Measurements from ENCODE around the gene BABAM2. TPM values are rescaled to one million over a fixed set of nuclear protein-coding genes. Genes with fewer than 3 reads are reported as not detected.

Gene BABAM2
- total RNA-seq, 3 donors from 2014 or later: 34.8 to 42.4 (median 41.3) TPM

DNA sequence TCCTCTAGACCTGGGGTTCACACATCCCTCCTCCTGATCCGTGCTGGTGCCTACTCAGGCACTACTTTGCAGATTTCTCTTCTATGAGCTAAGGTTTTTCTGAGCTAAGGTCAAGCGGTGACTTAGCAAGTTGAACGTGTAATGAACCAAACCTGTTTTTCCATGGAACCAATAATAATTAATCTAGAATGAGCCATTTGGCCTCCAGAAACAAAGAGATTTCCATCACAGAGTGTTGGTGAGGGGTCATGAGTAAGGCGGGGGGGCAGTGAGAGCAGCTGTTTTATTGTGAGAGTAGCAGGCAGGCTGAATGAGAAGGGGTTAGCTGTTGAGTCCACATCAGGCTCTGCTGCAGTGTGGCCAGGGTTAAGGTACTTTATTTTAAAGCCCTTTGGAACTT is 390.1 kb downstream of the BABAM2 start:
- ATAC-seq (no peak), DNase-seq (no peak)
- intact Hi-C loops (cut with DNase I, micrococcal nuclease): no loop called here
- Histone ChIP-seq H3K9me3 (no peaks in the 10 kb centered on the region), H3K4me1 (ENCODE audit: low read depth) (peaks cover 3% of the 10 kb centered on the region), H3K4me3 (no peak overlapping the region), H3K36me3 (ENCODE audit: low read depth) (no peaks in the 10 kb centered on the region)
- TF ChIP-seq, protein P1, sequence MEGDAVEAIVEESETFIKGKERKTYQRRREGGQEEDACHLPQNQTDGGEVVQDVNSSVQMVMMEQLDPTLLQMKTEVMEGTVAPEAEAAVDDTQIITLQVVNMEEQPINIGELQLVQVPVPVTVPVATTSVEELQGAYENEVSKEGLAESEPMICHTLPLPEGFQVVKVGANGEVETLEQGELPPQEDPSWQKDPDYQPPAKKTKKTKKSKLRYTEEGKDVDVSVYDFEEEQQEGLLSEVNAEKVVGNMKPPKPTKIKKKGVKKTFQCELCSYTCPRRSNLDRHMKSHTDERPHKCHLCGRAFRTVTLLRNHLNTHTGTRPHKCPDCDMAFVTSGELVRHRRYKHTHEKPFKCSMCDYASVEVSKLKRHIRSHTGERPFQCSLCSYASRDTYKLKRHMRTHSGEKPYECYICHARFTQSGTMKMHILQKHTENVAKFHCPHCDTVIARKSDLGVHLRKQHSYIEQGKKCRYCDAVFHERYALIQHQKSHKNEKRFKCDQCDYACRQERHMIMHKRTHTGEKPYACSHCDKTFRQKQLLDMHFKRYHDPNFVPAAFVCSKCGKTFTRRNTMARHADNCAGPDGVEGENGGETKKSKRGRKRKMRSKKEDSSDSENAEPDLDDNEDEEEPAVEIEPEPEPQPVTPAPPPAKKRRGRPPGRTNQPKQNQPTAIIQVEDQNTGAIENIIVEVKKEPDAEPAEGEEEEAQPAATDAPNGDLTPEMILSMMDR (IDR thresholded peaks at IDR 0.05): no peak

DNA sequence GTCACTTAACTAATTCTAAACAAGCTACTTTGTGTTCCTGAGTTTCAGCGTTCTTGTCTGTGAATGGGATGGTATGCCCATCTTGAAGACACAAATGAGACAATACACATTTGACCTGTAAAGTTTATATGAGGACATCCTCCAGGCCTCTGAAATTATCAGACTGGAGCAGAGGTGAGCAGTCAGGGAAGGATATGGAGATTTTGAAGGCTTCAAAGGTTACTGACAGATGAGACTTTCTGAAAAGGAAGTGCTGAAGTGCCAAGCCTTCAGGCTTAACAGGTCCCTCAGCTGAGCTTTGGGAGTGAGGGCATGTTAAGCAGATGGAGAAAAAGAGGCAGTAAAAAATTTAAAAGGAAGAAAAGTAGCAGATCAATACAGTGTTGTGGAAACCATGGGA is 391.2 kb downstream of the BABAM2 start:
- TF ChIP-seq, protein P1 (IDR thresholded peaks at IDR 0.05): no peak
- no peaks in the 10 kb centered on the region for H3K36me3 ChIP-seq (ENCODE audit: low read depth)
- ATAC-seq (peak; percentile 55), DNase-seq (no peak)
- no peaks in the 10 kb centered on the region for H3K9me3 ChIP-seq
- intact Hi-C loops (cut with DNase I, micrococcal nuclease): no loop called here
- no peak overlapping the region for H3K4me3 ChIP-seq
- H3K4me1 ChIP-seq (ENCODE audit: low read depth): no peaks in the 10 kb centered on the region

DNA sequence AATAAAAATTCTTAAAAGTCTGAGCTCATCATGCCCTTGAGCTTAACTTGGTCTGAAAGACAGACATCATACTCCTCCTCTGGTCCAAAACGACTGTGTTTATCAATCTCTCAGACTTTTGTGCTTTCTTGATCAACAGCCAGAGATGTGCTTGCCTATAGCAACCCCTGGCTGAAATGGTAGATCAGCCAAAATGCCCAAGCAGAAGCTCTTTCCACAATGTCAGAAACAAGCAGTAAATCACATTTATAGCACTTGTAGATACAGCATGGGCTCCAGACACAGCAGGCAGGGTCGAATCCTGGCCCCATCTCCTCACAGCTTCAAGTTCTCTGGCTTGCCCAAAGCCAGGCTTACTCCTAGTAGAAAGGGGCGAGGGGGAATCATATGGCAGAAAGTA is 391.7 kb downstream of the BABAM2 start:
- TF ChIP-seq, protein P1 (IDR thresholded peaks at IDR 0.05): no peak
- Histone ChIP-seq H3K4me1 (ENCODE audit: low read depth) (no peaks in the 10 kb centered on the region), H3K36me3 (ENCODE audit: low read depth) (no peaks in the 10 kb centered on the region), H3K9me3 (no peaks in the 10 kb centered on the region), H3K4me3 (no peak overlapping the region)
- no peak for ATAC-seq
- intact Hi-C loops (cut with DNase I, micrococcal nuclease): no loop called here
- DNase-seq: no peak

DNA sequence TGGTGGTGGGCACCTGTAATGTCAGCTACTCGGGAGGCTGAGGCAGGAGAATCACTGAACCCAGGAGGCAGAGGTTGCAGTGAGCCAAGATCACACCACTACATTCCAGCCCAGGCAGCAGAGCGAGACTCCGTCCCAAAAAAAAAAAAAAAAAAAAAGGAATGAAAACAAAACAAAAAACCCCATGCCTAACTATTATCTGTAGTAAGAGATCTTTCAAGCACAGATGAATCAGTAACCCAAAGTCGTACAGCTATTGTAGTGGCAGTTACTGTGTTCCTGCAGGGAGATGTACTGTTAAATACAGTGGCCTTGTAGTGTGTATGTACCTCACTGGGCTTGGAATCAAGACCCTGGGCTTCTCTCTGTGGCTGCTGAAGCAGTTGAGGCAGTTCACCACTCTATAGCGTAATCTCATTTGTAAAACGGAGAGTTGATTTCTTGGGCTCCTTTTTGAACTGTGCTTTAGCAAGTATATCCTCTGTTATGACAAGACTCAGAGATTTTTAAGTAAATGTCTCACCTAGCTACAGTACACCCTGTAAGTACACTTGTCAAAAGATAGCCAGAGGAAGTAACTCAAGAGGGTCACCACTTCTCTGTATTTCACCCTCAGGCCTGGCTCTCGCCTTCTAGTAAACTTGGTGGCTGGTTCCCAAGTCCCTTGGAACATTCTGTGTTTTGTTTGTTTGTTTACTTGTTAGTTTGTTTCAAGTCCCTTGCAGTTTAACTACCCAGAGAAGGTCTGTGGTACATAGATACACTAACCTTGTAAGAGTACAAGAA is 392.5 kb downstream of the BABAM2 start:
- ATAC-seq: no peak

DNA sequence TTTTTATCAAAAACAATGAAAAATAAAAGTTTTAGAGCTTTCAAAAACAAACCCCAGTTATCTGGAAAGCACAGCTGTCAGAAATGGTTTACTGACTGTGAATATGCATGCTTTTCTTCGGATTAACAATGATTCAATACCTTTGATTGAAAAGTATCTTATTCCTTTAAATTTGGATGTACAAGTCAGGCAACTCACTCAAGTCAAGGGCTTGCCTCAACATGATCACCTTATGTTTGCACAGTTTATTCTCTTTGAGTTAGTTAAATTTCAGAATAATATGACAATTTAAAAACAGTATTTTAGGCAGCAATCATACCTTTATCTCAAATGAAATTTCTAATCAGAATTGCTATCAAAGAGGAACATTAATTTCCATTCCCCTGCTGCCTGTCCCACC is 393.3 kb downstream of the BABAM2 start:
- no peak overlapping the region for H3K4me3 ChIP-seq
- no peaks in the 10 kb centered on the region for H3K9me3 ChIP-seq
- TF ChIP-seq, protein P1 (IDR thresholded peaks at IDR 0.05): no peak
- DNase-seq (no peak), ATAC-seq (no peak)
- intact Hi-C loops (cut with DNase I, micrococcal nuclease): no loop called here
- no peaks in the 10 kb centered on the region for H3K4me1 ChIP-seq (ENCODE audit: low read depth)
- H3K36me3 ChIP-seq (ENCODE audit: low read depth): no peaks in the 10 kb centered on the region

More for the DNA sequence above, 392.5 kb downstream of the BABAM2 start:
- intact Hi-C loops (cut with DNase I, micrococcal nuclease): no loop called here
- no peaks in the 10 kb centered on the region for H3K4me1 ChIP-seq (ENCODE audit: low read depth)
- no peaks in the 10 kb centered on the region for H3K9me3 ChIP-seq
- TF ChIP-seq, protein P1 (IDR thresholded peaks at IDR 0.05): no peak
- no peak for DNase-seq
- H3K4me3 ChIP-seq: no peak overlapping the region
- no peaks in the 10 kb centered on the region for H3K36me3 ChIP-seq (ENCODE audit: low read depth)

All from mucosa of descending colon (tissue), 3 donors.